ENCODE results near the gene PBX3. TPM values are rescaled to one million over a fixed set of nuclear protein-coding genes. Genes with fewer than 3 reads are reported as not detected.

PBX3 gene
- total and polyA plus RNA-seq, 10 of the 15 experiments (the other 5 are each of a cell fraction or from before 2014, with no cell fraction given) = 6.7 to 146 (median 22.2) TPM

DNA sequence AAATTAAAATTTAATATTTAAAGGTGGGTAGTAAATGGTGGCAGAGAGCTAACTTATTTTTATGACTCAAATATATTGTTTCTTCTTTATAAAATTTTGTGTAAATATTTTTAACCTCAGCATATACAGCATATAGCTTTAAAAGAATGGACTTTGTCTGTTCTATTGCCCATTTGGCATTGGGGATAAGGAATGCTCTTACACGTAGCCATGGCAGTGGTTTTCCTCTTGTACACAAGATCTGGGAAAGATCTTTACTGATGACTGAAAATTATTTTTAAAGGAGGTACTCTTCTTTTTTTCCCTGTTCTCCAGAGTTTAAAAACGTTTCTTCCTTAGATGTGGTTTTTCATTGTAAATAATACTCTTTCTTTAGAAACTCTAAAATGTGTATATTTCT lies 75.0 kb downstream of the PBX3 start:
- ChIA-PET SMC1A (ENCODE audit: uncharacterized antibody, unreplicated experiment) (interaction anchor here (0.6 to 6.3 kb wide), 13 partner anchors 10 to 1017 kb away, joined by 3 to 41 read pairs (median 6); no protein-coding TSS in a partner anchor), POLR2A (interaction anchor here (0.6 to 2.0 kb wide), 5 partner anchors 9 to 670 kb away, joined by 3 to 7 read pairs (median 3); no protein-coding TSS in a partner anchor)
- in situ Hi-C loops (cut with MboI) = no loop called here

More for the DNA sequence above, 75.0 kb downstream of the PBX3 start:
- Histone ChIP-seq H3K79me2 (ENCODE audit: control insufficient read depth, insufficient read depth, low read length) (peaks cover 12% of the 10 kb centered on the region), H4K20me1 (ENCODE audit: control insufficient read depth, insufficient read depth) (no peaks in the 10 kb centered on the region), H3K9me3 (replicated peaks; ENCODE audit: control insufficient read depth, insufficient read depth, low read length) (no peaks in the 10 kb centered on the region), H3K9ac (ENCODE audit: control insufficient read depth, insufficient read depth, low read length) (no peak overlapping the region), H3K4me2 (ENCODE audit: control insufficient read depth, insufficient read depth) (no peak overlapping the region), H3K36me3 (ENCODE audit: control insufficient read depth in 2 of 2, insufficient read depth in 2 of 2, low read length in 1 of 2) (peaks cover 0 to 5% of the 10 kb centered on the region in 2 experiments; a peak in 2 of 4 replicates), H3K4me3 (no peak overlapping the region), H3K4me1 (ENCODE audit: control insufficient read depth, insufficient read depth, low read length) (peaks cover 25% of the 10 kb centered on the region), H2AFZ (ENCODE audit: control insufficient read depth, low read depth, low read length) (no peak overlapping the region), H3K27me3 (replicated peaks in 1 of 2; ENCODE audit: control insufficient read depth in 2 of 2, insufficient read depth in 2 of 2, low read length in 1 of 2) (no peaks in the 10 kb centered on the region), H3K27ac (ENCODE audit: control insufficient read depth, insufficient read depth) (no peak overlapping the region)
- DNase-seq (ENCODE audit: low read depth, low spot score) (no peak), ATAC-seq (no peak), FAIRE-seq (no peak)
- no peak for TF ChIP-seq MTA2 (IDR thresholded peaks at IDR 0.05; ENCODE audit: low read depth)
- no peak for TF ChIP-seq POLR2A (IDR thresholded peaks at IDR 0.05; ENCODE audit: low read depth, low read length)
- TF ChIP-seq, protein P1, sequence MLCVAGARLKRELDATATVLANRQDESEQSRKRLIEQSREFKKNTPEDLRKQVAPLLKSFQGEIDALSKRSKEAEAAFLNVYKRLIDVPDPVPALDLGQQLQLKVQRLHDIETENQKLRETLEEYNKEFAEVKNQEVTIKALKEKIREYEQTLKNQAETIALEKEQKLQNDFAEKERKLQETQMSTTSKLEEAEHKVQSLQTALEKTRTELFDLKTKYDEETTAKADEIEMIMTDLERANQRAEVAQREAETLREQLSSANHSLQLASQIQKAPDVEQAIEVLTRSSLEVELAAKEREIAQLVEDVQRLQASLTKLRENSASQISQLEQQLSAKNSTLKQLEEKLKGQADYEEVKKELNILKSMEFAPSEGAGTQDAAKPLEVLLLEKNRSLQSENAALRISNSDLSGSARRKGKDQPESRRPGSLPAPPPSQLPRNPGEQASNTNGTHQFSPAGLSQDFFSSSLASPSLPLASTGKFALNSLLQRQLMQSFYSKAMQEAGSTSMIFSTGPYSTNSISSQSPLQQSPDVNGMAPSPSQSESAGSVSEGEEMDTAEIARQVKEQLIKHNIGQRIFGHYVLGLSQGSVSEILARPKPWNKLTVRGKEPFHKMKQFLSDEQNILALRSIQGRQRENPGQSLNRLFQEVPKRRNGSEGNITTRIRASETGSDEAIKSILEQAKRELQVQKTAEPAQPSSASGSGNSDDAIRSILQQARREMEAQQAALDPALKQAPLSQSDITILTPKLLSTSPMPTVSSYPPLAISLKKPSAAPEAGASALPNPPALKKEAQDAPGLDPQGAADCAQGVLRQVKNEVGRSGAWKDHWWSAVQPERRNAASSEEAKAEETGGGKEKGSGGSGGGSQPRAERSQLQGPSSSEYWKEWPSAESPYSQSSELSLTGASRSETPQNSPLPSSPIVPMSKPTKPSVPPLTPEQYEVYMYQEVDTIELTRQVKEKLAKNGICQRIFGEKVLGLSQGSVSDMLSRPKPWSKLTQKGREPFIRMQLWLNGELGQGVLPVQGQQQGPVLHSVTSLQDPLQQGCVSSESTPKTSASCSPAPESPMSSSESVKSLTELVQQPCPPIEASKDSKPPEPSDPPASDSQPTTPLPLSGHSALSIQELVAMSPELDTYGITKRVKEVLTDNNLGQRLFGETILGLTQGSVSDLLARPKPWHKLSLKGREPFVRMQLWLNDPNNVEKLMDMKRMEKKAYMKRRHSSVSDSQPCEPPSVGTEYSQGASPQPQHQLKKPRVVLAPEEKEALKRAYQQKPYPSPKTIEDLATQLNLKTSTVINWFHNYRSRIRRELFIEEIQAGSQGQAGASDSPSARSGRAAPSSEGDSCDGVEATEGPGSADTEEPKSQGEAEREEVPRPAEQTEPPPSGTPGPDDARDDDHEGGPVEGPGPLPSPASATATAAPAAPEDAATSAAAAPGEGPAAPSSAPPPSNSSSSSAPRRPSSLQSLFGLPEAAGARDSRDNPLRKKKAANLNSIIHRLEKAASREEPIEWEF (IDR thresholded peaks at IDR 0.05; ENCODE audit: insufficient replicate concordance, low read depth, low read length) = no peak
- no peak for TF ChIP-seq RFX5 (IDR thresholded peaks at IDR 0.05; ENCODE audit: low read depth, low read length)
- TF ChIP-seq CBX3 (IDR thresholded peaks at IDR 0.05; ENCODE audit: borderline replicate concordance, low read depth) = no peak
- TF ChIP-seq, protein P2, sequence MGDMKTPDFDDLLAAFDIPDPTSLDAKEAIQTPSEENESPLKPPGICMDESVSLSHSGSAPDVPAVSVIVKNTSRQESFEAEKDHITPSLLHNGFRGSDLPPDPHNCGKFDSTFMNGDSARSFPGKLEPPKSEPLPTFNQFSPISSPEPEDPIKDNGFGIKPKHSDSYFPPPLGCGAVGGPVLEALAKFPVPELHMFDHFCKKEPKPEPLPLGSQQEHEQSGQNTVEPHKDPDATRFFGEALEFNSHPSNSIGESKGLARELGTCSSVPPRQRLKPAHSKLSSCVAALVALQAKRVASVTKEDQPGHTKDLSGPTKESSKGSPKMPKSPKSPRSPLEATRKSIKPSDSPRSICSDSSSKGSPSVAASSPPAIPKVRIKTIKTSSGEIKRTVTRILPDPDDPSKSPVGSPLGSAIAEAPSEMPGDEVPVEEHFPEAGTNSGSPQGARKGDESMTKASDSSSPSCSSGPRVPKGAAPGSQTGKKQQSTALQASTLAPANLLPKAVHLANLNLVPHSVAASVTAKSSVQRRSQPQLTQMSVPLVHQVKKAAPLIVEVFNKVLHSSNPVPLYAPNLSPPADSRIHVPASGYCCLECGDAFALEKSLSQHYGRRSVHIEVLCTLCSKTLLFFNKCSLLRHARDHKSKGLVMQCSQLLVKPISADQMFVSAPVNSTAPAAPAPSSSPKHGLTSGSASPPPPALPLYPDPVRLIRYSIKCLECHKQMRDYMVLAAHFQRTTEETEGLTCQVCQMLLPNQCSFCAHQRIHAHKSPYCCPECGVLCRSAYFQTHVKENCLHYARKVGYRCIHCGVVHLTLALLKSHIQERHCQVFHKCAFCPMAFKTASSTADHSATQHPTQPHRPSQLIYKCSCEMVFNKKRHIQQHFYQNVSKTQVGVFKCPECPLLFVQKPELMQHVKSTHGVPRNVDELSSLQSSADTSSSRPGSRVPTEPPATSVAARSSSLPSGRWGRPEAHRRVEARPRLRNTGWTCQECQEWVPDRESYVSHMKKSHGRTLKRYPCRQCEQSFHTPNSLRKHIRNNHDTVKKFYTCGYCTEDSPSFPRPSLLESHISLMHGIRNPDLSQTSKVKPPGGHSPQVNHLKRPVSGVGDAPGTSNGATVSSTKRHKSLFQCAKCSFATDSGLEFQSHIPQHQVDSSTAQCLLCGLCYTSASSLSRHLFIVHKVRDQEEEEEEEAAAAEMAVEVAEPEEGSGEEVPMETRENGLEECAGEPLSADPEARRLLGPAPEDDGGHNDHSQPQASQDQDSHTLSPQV (IDR thresholded peaks at IDR 0.05) = no peak
- no peak for TF ChIP-seq IRF4 (IDR thresholded peaks at IDR 0.05; ENCODE audit: low read depth, low read length)
- TF ChIP-seq HDAC2 (IDR thresholded peaks at IDR 0.05) = no peak
- TF ChIP-seq CREB1 (IDR thresholded peaks at IDR 0.05; ENCODE audit: low read depth) = no peak
- no peak for TF ChIP-seq ATF7 (IDR thresholded peaks at IDR 0.05; ENCODE audit: low read depth)
- no peak for TF ChIP-seq FOXM1 (IDR thresholded peaks at IDR 0.05; ENCODE audit: low read depth, low read length)
- TF ChIP-seq MYC (IDR thresholded peaks at IDR 0.05; ENCODE audit: insufficient read depth, insufficient read length, insufficient replicate concordance, low read length, severe bottlenecking) = no peak
- TF ChIP-seq TCF3 (IDR thresholded peaks at IDR 0.05; ENCODE audit: borderline replicate concordance, insufficient read depth, low read depth, low read length) = no peak
- TF ChIP-seq SIX5 (IDR thresholded peaks at IDR 0.05; ENCODE audit: low read depth, low read length, severe bottlenecking) = no peak
- ChIA-PET CTCF (interaction anchor here (1.1 to 2.3 kb wide), 5 partner anchors 8 to 189 kb away, joined by 5 to 11 read pairs (median 9); no protein-coding TSS in a partner anchor), RAD21 (ENCODE audit: unreplicated experiment) (interaction anchor here (0.7 to 4.3 kb wide), 11 partner anchors 8 to 263 kb away, joined by 3 to 28 read pairs (median 8); partner anchors contain the start of gene MAPKAP1)
- no TSS peak for BruUV-seq (replicated peaks)
- intact Hi-C loops (cut with micrococcal nuclease; ENCODE audit: unreplicated experiment) = loop anchor here (2.0 to 5.0 kb wide), 2 partner anchors 65 to 191 kb away; no protein-coding TSS in a partner anchor
- 45% methylated on average over 2 of the region's 2 CpGs for WGBS (ENCODE audit: insufficient coverage, insufficient replicate concordance, low lambda C conversion rate, missing lambda C conversion rate)
